HS-27A (cell line): Measurements from ENCODE around the gene SH3GL1.

ENCODE experiments used
- DNase-seq: peaks from one replicate; pipeline ENCODE4 v3.0.0-alpha.2; 2012; ENCODE audit warnings: low read depth, missing footprints

Gene SH3GL1

DNA sequence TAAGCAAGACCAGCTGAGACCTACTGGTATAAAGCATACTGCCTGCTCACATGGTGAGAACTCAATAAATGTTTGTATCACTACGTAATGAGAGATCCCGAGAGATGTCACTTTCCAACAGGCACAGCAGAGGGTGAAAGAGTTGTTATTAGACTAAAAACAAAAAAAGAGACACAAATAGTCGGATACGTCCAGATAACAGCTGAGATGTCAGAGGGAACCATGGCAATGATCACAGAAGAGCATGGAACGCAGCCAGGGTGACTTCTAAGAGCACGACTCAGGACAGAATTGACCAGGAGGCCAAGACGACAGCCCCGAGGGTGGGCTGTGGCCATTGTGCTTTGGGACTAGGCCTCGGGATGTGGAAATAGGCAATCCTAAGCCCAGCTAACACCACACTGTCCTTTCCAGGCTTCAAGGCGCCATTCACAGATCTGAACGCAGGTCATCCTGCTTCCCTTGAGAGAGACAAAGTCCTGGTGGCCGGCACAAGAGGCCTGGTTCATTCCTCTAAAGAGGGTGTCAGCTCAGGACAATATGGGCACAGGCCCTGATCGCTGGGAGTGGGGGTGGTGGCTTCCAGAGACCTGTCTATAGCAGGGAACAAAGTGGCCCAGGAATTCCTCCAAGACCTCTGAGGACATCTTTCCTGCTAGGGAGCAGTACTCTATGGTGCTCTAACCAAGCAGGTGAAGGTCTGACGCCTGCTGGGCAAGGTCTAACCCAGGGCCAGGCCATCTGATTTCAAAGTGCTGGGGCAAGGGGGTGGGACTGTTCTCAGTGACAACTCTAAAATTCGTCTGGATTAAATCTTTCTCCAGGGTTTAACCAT is 3.2 kb downstream of the SH3GL1 start:
- no peak for DNase-seq

DNA sequence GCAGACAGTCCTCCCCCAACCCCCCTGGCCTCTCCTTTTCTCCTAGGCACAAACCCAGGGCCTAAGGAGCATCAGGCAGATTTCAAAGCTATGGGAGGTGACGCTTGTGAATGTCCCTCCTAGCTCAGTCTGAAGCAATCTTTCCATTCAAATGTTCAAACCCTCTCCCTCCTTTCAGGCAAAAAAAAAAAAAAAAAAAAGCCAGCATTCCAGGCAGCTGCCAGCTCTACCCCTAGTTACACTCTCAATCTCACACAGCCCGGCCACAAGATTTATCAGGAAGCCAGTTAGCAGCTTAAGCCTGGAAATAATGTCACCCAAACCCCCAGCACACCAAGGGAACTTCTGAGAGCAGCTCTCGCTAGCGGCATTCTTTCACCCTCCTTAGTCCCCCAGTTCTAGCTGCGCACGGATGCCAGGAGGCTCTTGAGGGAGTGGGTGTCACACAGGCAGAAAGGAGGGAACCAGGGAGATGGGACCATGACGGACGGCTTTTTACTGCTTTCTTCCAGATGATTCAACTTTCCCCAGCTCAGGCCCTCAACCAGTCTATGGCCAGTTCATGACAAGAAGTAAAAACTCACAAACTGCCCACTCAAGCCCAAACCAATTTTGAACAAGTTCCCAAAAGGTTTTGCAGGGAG is 6.3 kb downstream of the SH3GL1 start:
- DNase-seq: no peak

DNA sequence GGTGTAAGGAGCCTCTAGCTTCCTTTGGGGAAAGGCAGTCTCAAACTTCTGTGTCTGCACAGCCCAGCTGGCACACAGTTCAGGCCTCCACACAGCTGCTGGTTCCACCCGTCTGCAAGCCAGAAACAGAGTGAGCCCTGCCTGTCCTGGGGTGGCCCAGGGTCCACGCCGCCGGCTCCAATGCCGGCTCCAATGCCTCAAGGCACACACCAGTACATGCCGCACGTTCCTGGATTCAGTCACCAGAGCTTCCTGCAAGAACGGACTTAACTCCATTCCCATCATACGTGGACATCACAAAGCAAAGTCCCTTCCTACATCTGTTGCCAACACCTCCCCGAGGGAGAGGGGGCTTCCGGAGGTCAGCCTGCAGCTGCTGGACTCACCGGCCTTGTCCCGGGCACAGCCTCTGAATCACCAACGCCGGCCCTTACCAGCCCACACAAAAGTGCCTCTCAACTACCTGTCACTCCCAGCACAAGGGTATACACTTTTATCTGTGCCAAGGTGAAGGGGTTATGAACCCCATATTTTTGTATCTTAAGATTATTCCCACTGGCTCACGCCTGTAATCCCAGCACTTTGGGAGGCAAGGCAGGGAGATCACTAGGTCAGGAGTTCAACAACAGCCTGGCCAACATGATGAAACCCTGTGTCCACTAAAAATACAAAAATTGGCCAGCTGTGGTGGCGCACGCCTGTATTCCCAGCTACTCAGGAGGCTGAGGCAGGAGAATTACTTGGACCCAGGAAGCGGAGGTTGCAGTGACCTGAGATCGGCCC is 8.5 kb downstream of the SH3GL1 start:
- no peak for DNase-seq

DNA sequence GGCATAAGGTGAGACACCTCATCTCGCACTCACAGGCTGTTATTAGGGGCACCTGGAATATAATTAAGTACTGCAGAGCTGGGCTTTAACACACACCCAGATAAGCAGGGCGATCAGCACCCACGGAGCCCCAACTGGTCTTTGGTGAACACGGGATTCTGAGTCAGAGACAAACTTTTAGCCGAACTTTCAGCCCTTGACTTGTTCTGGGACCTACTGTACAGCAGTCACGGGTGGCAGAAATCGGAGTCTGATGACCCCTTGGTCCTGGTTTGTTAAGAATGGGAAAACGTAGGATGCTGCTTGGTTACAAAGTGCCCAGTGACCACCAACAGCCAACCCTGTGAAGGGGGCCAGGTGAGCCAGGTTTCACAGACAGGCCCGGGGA is 9.0 kb downstream of the SH3GL1 start:
- no peak for DNase-seq

DNA sequence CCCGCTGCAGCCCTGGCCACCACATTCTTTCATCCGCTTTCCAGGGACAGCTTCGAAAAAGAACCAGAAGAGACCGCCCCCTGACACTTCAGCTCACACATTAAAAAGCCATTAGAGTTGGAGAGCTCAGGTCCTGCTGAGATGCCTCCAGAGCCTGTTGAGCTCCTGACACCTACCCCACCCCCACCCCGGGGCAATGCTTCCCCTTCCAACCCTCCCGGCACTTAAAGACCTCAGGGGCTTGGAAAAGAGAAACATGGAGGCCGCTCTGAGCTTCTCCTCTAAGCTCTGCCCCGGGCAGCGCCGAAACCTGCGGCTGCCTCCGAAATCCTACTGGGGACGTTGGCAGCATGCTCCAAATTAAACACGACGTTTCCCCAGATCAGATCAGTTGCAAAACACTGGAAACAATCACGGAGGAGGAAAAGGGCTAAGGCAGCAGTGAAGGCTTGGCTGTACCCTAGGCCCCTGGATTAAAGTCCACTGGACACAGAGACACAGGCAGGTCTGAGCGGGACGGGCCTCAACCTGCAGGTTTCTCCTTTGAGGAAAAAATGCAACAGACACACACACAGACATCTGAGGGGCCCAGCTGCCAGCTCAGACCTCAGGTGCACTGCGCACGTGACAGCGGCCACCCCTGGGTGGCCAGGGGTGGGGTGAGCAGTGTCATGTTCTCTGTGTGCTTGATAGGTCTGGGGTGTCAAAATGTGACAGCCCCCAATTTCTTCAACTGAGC is 9.6 kb downstream of the SH3GL1 start:
- DNase-seq: no peak

- DNase-seq: no peak
Observed at GRCh38 chr19:4390017-4390566, 10.3 kb downstream of the SH3GL1 start.

- DNase-seq: no peak
Observed at GRCh38 chr19:4389511-4390016, 10.8 kb downstream of the SH3GL1 start.

DNA sequence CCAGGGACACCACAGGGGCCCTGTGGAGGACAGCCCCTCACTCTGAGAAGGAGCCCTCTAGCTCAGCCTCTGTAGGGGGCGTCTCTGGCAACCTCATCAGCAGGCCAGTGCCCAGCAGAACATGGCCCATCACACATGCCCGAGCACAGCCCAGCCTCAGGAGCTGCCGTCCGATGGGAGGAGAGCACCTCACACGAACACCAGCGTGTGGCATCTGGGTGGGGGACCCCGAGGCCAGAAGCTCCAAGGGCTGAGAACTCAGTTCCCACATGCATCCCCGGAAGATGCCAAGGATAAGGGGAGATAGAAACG is 11.3 kb downstream of the SH3GL1 start:
- no peak for DNase-seq

- DNase-seq: no peak
Observed at GRCh38 chr19:4388337-4389063, 11.8 kb downstream of the SH3GL1 start.

- DNase-seq: no peak
Observed at GRCh38 chr19:4386041-4386782, 14.1 kb downstream of the SH3GL1 start.

GRCh38 chr19:4385291-4386040 is 14.9 kb downstream of the SH3GL1 start:
- no peak for DNase-seq

- no peak for DNase-seq
Observed at GRCh38 chr19:4380254-4380727, 20.1 kb downstream of the SH3GL1 start.

GRCh38 chr19:4379383-4380253 is 20.7 kb downstream of the SH3GL1 start:
- DNase-seq: no peak

DNA sequence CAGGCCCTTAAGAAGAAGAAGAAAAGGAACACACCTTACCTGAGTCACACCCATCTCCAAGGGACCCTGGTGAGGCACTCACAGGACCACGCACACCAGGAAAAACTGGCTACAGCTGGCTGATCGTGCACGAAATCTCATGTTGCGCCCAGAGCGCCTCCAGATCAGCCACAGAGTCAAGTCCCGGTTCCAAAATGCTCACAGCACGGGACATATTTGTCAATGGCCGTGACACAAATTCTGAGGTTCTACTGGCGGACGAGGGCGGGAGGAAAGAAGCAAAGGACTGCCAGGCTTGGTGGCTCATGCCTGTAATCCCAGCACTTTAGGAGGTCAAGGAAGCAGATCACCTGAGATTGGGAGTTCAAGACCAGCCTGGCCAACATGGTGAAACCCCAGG is 21.5 kb downstream of the SH3GL1 start:
- DNase-seq: no peak

DNA sequence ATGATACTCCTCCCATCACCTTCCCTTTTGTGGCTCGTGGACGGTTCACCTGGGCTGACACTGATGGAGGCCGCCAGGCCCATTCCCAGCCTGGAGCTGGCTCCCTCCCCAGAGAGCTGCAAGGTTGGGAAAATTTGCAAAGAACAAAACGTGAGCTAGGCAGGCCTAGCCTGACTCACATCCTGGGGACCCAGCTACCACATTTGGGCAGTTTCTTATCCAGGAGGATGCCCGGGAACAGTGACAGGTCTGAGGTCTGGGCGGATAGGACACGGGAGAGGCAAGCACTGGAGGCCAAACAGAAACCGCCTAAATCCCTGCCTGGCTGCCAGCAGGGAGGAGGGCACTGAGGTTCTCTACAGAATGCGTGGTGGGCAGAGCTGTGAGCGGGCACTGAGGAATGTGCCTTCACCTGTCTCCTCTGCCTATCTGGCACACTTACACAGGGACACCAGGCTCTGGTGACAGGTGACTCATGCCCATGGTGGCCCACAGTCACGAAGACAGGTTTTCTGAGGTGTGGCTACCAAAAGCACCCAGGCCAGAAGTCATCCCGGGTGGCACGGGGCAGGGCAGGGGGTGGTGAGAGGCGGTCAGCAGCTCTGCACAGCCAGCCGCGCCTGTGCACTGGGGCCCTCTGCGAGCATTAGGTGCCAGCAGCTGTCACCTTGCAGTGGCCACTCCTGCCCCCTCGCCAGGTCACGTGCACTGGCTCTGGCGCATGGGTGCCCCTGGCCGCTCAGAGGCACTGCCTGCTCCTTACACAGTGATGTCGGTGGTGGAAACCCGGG is 23.2 kb downstream of the SH3GL1 start:
- no peak for DNase-seq

- no peak for DNase-seq
Observed at GRCh38 chr19:4376671-4376990, 23.7 kb downstream of the SH3GL1 start.

- DNase-seq: no peak
Observed at GRCh38 chr19:4376028-4376670, 24.2 kb downstream of the SH3GL1 start.
